ENCODE data around the gene DDX5.

DDX5 gene

GRCh38 chr17:64546716-64547115 is 40.6 kb upstream of the DDX5 start:
- H3K9ac ChIP-seq, result no peak overlapping the region
- TF ChIP-seq CTCF (IDR thresholded peaks at IDR 0.05), result no peak

GRCh38 chr17:64544742-64545141 is 38.7 kb upstream of the DDX5 start:
- Histone ChIP-seq H3K9me3 (ENCODE audit: control insufficient read depth, low read length) (no peaks in the 10 kb centered on the region), H2AFZ (no peak overlapping the region), H3K36me3 (ENCODE audit: control insufficient read depth, insufficient read depth, low read length) (no peaks in the 10 kb centered on the region), H3K4me3 (ENCODE audit: low read depth, low read length) (no peak overlapping the region), H3K27ac (no peak overlapping the region), H3K79me2 (no peaks in the 10 kb centered on the region), H3K4me1 (no peaks in the 10 kb centered on the region), H3K27me3 (ENCODE audit: control insufficient read depth, insufficient read depth, low read length) (no peaks in the 10 kb centered on the region), H3K4me2 (ENCODE audit: low read length) (no peak overlapping the region), H3K9ac (no peak overlapping the region)
- TF ChIP-seq CTCF (IDR thresholded peaks at IDR 0.05), result no peak

More at GRCh38 chr17:64546716-64547115, 40.6 kb upstream of the DDX5 start:
- Histone ChIP-seq H3K27me3 (ENCODE audit: control insufficient read depth, insufficient read depth, low read length) (no peaks in the 10 kb centered on the region), H3K79me2 (no peaks in the 10 kb centered on the region), H3K9me3 (ENCODE audit: control insufficient read depth, low read length) (no peaks in the 10 kb centered on the region), H3K4me1 (no peaks in the 10 kb centered on the region), H3K27ac (no peak overlapping the region), H3K36me3 (ENCODE audit: control insufficient read depth, insufficient read depth, low read length) (no peaks in the 10 kb centered on the region), H2AFZ (no peak overlapping the region), H3K4me2 (ENCODE audit: low read length) (no peak overlapping the region), H3K4me3 (ENCODE audit: low read depth, low read length) (no peak overlapping the region)

- Histone ChIP-seq H3K79me2 (no peaks in the 10 kb centered on the region), H3K4me2 (ENCODE audit: low read length) (no peak overlapping the region), H3K27me3 (ENCODE audit: control insufficient read depth, insufficient read depth, low read length) (no peaks in the 10 kb centered on the region), H3K27ac (no peak overlapping the region), H3K36me3 (ENCODE audit: control insufficient read depth, insufficient read depth, low read length) (no peaks in the 10 kb centered on the region), H3K4me3 (ENCODE audit: low read depth, low read length) (no peak overlapping the region), H3K9me3 (ENCODE audit: control insufficient read depth, low read length) (no peaks in the 10 kb centered on the region), H3K9ac (no peak overlapping the region), H2AFZ (no peak overlapping the region), H3K4me1 (no peaks in the 10 kb centered on the region)
- TF ChIP-seq CTCF (IDR thresholded peaks at IDR 0.05), result no peak
Measured at GRCh38 chr17:64540118-64540776, 34.2 kb upstream of the DDX5 start.

- H3K79me2 ChIP-seq, result no peaks in the 10 kb centered on the region
- TF ChIP-seq CTCF (IDR thresholded peaks at IDR 0.05), result no peak
- H2AFZ ChIP-seq, result no peak overlapping the region
- no peaks in the 10 kb centered on the region for H3K36me3 ChIP-seq (ENCODE audit: control insufficient read depth, insufficient read depth, low read length)
- H3K27ac ChIP-seq, result no peak overlapping the region
- H3K9me3 ChIP-seq (ENCODE audit: control insufficient read depth, low read length), result no peaks in the 10 kb centered on the region
- H3K4me2 ChIP-seq (ENCODE audit: low read length), result no peak overlapping the region
- no peak overlapping the region for H3K4me3 ChIP-seq (ENCODE audit: low read depth, low read length)
- H3K4me1 ChIP-seq, result no peaks in the 10 kb centered on the region
- H3K9ac ChIP-seq, result no peak overlapping the region
- no peaks in the 10 kb centered on the region for H3K27me3 ChIP-seq (ENCODE audit: control insufficient read depth, insufficient read depth, low read length)
Measured at GRCh38 chr17:64538508-64539130, 32.5 kb upstream of the DDX5 start.

GRCh38 chr17:64537488-64537887 is 31.4 kb upstream of the DDX5 start:
- TF ChIP-seq CTCF (IDR thresholded peaks at IDR 0.05), result no peak
- no peaks in the 10 kb centered on the region for H3K79me2 ChIP-seq
- no peaks in the 10 kb centered on the region for H3K4me1 ChIP-seq
- no peaks in the 10 kb centered on the region for H3K27me3 ChIP-seq (ENCODE audit: control insufficient read depth, insufficient read depth, low read length)
- no peak overlapping the region for H2AFZ ChIP-seq
- no peaks in the 10 kb centered on the region for H3K36me3 ChIP-seq (ENCODE audit: control insufficient read depth, insufficient read depth, low read length)
- H3K9me3 ChIP-seq (ENCODE audit: control insufficient read depth, low read length), result no peaks in the 10 kb centered on the region
- no peak overlapping the region for H3K4me3 ChIP-seq (ENCODE audit: low read depth, low read length)
- no peak overlapping the region for H3K27ac ChIP-seq
- H3K4me2 ChIP-seq (ENCODE audit: low read length), result no peak overlapping the region
- no peak overlapping the region for H3K9ac ChIP-seq
